Astrocyte of the spinal cord (primary cell): Measurements from ENCODE around the gene MSGN1.

Experiments
- DNase-seq: peaks from one replicate; pipeline ENCODE4 v3.0.0; 2011; ENCODE audit warnings: low read depth, low spot score
- H3K4me3 ChIP-seq: 2 replicates; pipeline ENCODE4 v1.5.1; 2011; ENCODE audit warnings: low read depth, mild to moderate bottlenecking, low read length, moderate library complexity
- in situ Hi-C: cut with HindIII; loops from 2 replicates; pipeline ENCODE4 v1.10.0; 2017; ENCODE audit warnings: low sequenced_read_pairs
- TF ChIP-seq, protein P1 (sequence below): IDR thresholded peaks from 2 replicates; pipeline ENCODE4 v1.5.1; 2012; ENCODE audit warnings: low read depth, mild to moderate bottlenecking, low read length, inconsistent platforms

MSGN1 gene

DNA sequence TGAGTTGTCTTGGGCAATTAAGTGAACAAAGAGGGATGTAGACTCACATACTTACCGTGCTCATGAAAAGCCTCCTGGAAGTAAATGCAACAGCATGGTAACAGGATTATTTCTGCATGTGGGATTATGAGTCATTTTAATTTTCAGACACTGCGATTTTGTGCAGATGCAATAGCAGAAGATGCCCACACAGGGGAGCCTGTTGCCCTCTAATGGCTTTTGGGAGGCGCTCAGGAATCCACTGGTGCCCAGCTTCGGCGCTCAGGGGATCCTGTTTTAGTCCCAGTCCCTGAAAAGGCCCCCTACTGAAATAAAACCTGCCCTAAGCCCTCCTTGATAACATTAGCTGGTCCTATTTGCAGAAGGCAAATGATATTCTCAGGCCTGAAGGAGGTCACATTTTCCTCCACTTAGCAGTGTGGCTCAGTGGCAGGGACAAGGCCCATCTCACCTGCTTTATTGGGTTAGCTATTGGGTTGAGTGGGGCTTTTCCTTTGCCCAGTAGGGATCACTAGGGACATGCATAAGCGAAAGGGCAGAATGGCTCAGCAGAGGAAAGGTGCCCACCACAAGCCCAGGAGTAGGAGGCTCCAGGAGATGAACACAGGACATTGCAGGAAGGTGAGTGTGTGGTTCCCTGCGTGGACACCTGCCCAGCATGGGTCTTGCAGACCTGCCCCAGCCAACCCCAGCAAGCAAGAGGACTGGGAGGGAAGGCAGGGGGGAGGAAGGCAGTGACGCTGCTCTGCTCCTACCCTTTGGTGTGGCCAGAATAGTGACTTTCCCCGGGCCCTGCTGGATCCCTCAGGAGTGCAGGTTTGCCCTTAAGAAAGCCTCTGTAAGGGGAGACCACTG, 35.7 kb downstream of the MSGN1 start:
- DNase-seq, result peak; percentile 74
- in situ Hi-C loops, result no loop called here
- TF ChIP-seq, protein P1, sequence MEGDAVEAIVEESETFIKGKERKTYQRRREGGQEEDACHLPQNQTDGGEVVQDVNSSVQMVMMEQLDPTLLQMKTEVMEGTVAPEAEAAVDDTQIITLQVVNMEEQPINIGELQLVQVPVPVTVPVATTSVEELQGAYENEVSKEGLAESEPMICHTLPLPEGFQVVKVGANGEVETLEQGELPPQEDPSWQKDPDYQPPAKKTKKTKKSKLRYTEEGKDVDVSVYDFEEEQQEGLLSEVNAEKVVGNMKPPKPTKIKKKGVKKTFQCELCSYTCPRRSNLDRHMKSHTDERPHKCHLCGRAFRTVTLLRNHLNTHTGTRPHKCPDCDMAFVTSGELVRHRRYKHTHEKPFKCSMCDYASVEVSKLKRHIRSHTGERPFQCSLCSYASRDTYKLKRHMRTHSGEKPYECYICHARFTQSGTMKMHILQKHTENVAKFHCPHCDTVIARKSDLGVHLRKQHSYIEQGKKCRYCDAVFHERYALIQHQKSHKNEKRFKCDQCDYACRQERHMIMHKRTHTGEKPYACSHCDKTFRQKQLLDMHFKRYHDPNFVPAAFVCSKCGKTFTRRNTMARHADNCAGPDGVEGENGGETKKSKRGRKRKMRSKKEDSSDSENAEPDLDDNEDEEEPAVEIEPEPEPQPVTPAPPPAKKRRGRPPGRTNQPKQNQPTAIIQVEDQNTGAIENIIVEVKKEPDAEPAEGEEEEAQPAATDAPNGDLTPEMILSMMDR, result peak; percentile 86
- no peak overlapping the region for H3K4me3 ChIP-seq

- DNase-seq, result no peak
- no peak overlapping the region for H3K4me3 ChIP-seq
- TF ChIP-seq, protein P1, result no peak
- in situ Hi-C loops, result no loop called here
Observed at GRCh38 chr2:17853799-17854198, 37.5 kb downstream of the MSGN1 start.

DNA sequence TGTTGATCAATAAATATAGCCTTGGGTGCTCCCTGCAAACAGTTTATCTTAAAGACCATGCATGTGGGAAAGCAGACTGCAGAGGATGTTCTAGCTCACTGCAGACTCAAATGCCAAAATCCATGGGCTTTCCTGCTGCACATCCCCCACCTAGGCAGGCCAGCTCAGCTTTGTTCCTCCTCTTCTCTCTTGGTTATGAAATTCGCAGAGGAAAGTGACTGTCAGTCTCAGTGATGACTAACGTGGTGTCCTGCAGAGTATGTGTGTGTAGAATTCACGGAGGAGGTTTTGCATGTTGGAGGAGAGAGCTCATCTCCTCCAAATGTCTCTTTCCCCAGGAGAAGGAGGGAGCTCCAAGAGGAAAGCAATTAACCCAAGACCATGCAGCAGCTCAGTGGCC, 40.8 kb downstream of the MSGN1 start:
- in situ Hi-C loops, result no loop called here
- peak; percentile 33 for DNase-seq
- H3K4me3 ChIP-seq, result no peak overlapping the region
- TF ChIP-seq, protein P1, result no peak

DNA sequence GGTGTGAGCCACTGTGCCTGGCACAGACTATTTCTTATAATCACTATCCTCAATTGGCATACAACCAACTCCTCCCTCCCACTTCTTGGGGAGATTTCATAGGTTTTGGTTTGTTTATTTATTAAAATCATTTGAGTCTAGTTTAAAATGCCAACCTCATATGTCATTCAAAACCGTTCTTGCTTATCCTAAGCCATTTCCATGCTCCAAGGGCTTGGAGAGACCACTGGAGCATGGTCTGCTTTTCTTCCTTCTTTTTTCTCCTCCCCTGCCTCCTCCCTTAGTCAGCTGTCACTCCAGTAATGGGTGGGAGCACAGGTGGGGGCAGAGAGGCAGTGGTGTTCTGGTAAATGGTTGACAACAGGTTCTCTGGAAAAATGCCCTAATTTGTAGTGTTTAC, 41.8 kb downstream of the MSGN1 start:
- no peak for DNase-seq
- in situ Hi-C loops, result no loop called here
- no peak overlapping the region for H3K4me3 ChIP-seq
- TF ChIP-seq, protein P1, result no peak

GRCh38 chr2:17863539-17863938, 47.3 kb downstream of the MSGN1 start:
- DNase-seq, result no peak
- TF ChIP-seq, protein P1, result no peak
- H3K4me3 ChIP-seq, result no peak overlapping the region
- in situ Hi-C loops, result no loop called here

DNA sequence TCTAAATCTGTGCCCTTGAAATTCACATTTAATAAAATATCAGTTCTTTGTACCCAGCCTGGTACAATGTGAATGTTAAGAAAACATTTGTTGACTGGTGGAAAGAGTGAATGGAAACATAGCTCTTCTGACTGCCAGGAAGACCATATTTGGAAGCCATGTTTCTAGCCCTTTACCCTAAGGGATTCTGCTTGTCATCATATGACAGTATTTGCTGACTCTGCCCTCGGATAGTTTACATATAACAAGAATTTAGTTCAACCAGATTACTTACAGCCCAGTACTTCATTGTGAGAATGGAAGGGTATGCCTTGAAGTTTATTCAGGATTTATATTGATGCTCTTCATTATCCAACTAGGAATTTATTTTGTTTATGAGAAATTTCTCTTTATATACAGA, 48.4 kb downstream of the MSGN1 start:
- DNase-seq, result no peak
- TF ChIP-seq, protein P1, result no peak
- no peak overlapping the region for H3K4me3 ChIP-seq
- in situ Hi-C loops, result no loop called here
